Measurements from ENCODE around the gene NDC1.

DNA sequence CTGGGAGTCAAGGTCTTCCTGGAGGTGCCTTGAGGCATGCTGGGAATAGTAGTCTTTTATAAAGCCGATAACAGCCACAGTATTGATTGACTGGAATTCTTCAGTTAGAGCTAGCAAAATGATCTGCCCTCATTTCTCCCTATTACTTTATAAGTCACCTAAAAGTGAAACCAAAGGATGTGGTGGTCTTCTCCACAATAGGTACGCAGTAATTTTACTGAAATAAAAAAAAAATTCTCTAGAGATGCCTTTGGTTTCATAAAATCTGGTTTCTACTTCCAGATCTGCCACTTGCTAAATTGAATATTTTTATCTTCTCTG is 518 bp upstream of the NDC1 start:
- TF ChIP-seq, protein P1, sequence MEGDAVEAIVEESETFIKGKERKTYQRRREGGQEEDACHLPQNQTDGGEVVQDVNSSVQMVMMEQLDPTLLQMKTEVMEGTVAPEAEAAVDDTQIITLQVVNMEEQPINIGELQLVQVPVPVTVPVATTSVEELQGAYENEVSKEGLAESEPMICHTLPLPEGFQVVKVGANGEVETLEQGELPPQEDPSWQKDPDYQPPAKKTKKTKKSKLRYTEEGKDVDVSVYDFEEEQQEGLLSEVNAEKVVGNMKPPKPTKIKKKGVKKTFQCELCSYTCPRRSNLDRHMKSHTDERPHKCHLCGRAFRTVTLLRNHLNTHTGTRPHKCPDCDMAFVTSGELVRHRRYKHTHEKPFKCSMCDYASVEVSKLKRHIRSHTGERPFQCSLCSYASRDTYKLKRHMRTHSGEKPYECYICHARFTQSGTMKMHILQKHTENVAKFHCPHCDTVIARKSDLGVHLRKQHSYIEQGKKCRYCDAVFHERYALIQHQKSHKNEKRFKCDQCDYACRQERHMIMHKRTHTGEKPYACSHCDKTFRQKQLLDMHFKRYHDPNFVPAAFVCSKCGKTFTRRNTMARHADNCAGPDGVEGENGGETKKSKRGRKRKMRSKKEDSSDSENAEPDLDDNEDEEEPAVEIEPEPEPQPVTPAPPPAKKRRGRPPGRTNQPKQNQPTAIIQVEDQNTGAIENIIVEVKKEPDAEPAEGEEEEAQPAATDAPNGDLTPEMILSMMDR (IDR thresholded peaks at IDR 0.05): no peak
- TF ChIP-seq POLR2A (IDR thresholded peaks at IDR 0.05): no peak

All from heart left ventricle (tissue), 13 donors.